Lower leg skin (tissue), 3 donors: ENCODE results near the gene EVI5L.

Experiments
- CTCF ChIP-seq, 3 donors: fragments of 450-650 bp; IDR thresholded peaks; one replicate each; pipeline ENCODE4 v1.5.1; 2016; ENCODE audit warnings: antibody characterized with exemption in 3 of 3, mild to moderate bottlenecking in 3 of 3, moderate library complexity in 2 of 3
- POLR2A ChIP-seq, 2 donors: fragments of 450-650 bp; IDR thresholded peaks; one replicate each; pipeline ENCODE4 v1.6.1; 2016 to 2017; ENCODE audit warnings: antibody characterized with exemption in 2 of 2, mild to moderate bottlenecking in 1 of 2, moderate library complexity in 1 of 2

GRCh38 chr19:7806234-7806633 lies 23.8 kb upstream of the EVI5L start:
- TF ChIP-seq CTCF (IDR thresholded peaks at IDR 0.05), result no peak
- TF ChIP-seq POLR2A (IDR thresholded peaks at IDR 0.05), result no peak
